GM12878 (cell line): ENCODE measurements around the gene KCNAB2. TPM values are rescaled to one million over a fixed set of nuclear protein-coding genes. Genes with fewer than 3 reads are reported as not detected.

ENCODE experiments used
- SKIL ChIP-seq: fragments of 450-650 bp; IDR thresholded peaks from 2 replicates; pipeline ENCODE4 v1.6.1; 2017; ENCODE audit warnings: mild to moderate bottlenecking, low read depth, inconsistent platforms; ENCODE audit not compliant: poor library complexity, severe bottlenecking
- SREBF2 ChIP-seq: IDR thresholded peaks from 2 replicates; pipeline ENCODE4 v1.6.1; 2012; ENCODE audit warnings: mild to moderate bottlenecking, low read length
- TCF7 ChIP-seq: IDR thresholded peaks from 2 replicates; pipeline ENCODE4 v1.6.1; 2014; ENCODE audit warnings: antibody characterized with exemption, borderline replicate concordance
- ZNF687 ChIP-seq: fragments of 450-650 bp; IDR thresholded peaks from 2 replicates; pipeline ENCODE4 v1.6.1; 2017; ENCODE audit warnings: mild to moderate bottlenecking, moderate library complexity
- polyA plus RNA-seq, 11 experiments: library from polyadenylated mRNA; depleted of rRNA in 4 of 11; unstranded in 6 of 11; stranded (reverse) in 5 of 11; fragments of >200 nt; fragmentation: Nextera tagmentation in 4 of 11; fragmentation: Illumina TruSeq in 1 of 11; extraction: Ambion mirVana in 4 of 11; extraction: Trizol in 1 of 11; gene quantifications; 1 replicate in 1 of 11; 2 replicates in 10 of 11; pipeline versions ENCODE4 v1.2.1 to v1.2.3, GENCODE V29; 2011 to 2016; ENCODE audit warnings: inconsistent platforms in 2 of 11, missing spikeins in 2 of 11, low read depth in 1 of 11
- total RNA-seq, 4 experiments: library from RNA; depleted of rRNA in 3 of 4; stranded (reverse); fragments of >200 nt in 3 of 4; fragmentation: Illumina TruSeq in 1 of 4; extraction: Trizol in 1 of 4; gene quantifications; 2 replicates each; pipeline versions ENCODE4 v1.2.1 to v1.2.3, GENCODE V29; 2013 to 2021

The KCNAB2 gene
- total and polyA plus RNA-seq, 10 of the 15 experiments (the other 5 are each of a cell fraction or from before 2014, with no cell fraction given) = 2.9 to 123 (median 62.4) TPM

GRCh38 chr1:6028042-6028850 lies 17.4 kb upstream of the KCNAB2 start (continued):
- TF ChIP-seq ZNF687 (peak; percentile 74), SREBF2 (no peak), TCF7 (no peak), SKIL (no peak)
